Measurements from ENCODE around the gene PDE3B. TPM values are rescaled to one million over a fixed set of nuclear protein-coding genes. Genes with fewer than 3 reads are reported as not detected.

PDE3B gene
- total and polyA plus RNA-seq, 9 donors = 1.2 to 2.9 (median 2.2) TPM

- DNase-seq = no peak
- no peak overlapping the region for H3K27ac ChIP-seq (ENCODE audit: low read length)
- H3K4me1 ChIP-seq (ENCODE audit: control insufficient read depth, insufficient read depth, low read length) = no peaks in the 10 kb centered on the region
- no peaks in the 10 kb centered on the region for H3K27me3 ChIP-seq (ENCODE audit: control insufficient read depth, insufficient read depth, low read length)
- H3K36me3 ChIP-seq (ENCODE audit: control insufficient read depth, insufficient read depth, low read length) = no peaks in the 10 kb centered on the region
- no peaks in the 10 kb centered on the region for H3K9me3 ChIP-seq (replicated peaks; ENCODE audit: control insufficient read depth, low read depth, low read length)
- no peak overlapping the region for H3K4me3 ChIP-seq (ENCODE audit: low read length)
- no CpG with 5 or more reads among the region's 5 CpGs for WGBS (ENCODE audit: insufficient coverage)
Observed at GRCh38 chr11:14637868-14638409, 5.7 kb upstream of the PDE3B start.

- peak; percentile 7 for DNase-seq
- no CpG with 5 or more reads among the region's 4 CpGs for WGBS (ENCODE audit: insufficient coverage)
- Histone ChIP-seq H3K36me3 (ENCODE audit: control insufficient read depth, insufficient read depth, low read length) (no peaks in the 10 kb centered on the region), H3K4me1 (ENCODE audit: control insufficient read depth, insufficient read depth, low read length) (peaks cover 4% of the 10 kb centered on the region), H3K9me3 (replicated peaks; ENCODE audit: control insufficient read depth, low read depth, low read length) (no peaks in the 10 kb centered on the region), H3K27ac (ENCODE audit: low read length) (no peak overlapping the region), H3K27me3 (ENCODE audit: control insufficient read depth, insufficient read depth, low read length) (no peaks in the 10 kb centered on the region), H3K4me3 (ENCODE audit: low read length) (no peak overlapping the region)
Observed at GRCh38 chr11:14638561-14638960, 5.0 kb upstream of the PDE3B start.

- Histone ChIP-seq H3K27ac (ENCODE audit: low read length) (no peak overlapping the region), H3K4me3 (ENCODE audit: low read length) (no peak overlapping the region), H3K36me3 (ENCODE audit: control insufficient read depth, insufficient read depth, low read length) (no peaks in the 10 kb centered on the region), H3K9me3 (replicated peaks; ENCODE audit: control insufficient read depth, low read depth, low read length) (no peaks in the 10 kb centered on the region), H3K4me1 (ENCODE audit: control insufficient read depth, insufficient read depth, low read length) (peaks cover 7% of the 10 kb centered on the region), H3K27me3 (ENCODE audit: control insufficient read depth, insufficient read depth, low read length) (peaks cover 5% of the 10 kb centered on the region)
- DNase-seq = no peak
- WGBS (ENCODE audit: insufficient coverage) = no CpG with 5 or more reads among the region's 4 CpGs
Observed at GRCh38 chr11:14641801-14642200, 1.8 kb upstream of the PDE3B start.

GRCh38 chr11:14642453-14642852 lies 1.2 kb upstream of the PDE3B start:
- peak; percentile 17 for DNase-seq
- Histone ChIP-seq H3K27me3 (ENCODE audit: control insufficient read depth, insufficient read depth, low read length) (peaks cover 5% of the 10 kb centered on the region), H3K4me1 (ENCODE audit: control insufficient read depth, insufficient read depth, low read length) (peaks cover 7% of the 10 kb centered on the region), H3K36me3 (ENCODE audit: control insufficient read depth, insufficient read depth, low read length) (no peaks in the 10 kb centered on the region), H3K9me3 (replicated peaks; ENCODE audit: control insufficient read depth, low read depth, low read length) (no peaks in the 10 kb centered on the region), H3K27ac (ENCODE audit: low read length) (no peak overlapping the region), H3K4me3 (ENCODE audit: low read length) (no peak overlapping the region)
- 100% methylated on average over 1 of the region's 5 CpGs for WGBS (ENCODE audit: insufficient coverage)

- Histone ChIP-seq H3K9me3 (replicated peaks; ENCODE audit: control insufficient read depth, low read depth, low read length) (no peaks in the 10 kb centered on the region), H3K36me3 (ENCODE audit: control insufficient read depth, insufficient read depth, low read length) (no peaks in the 10 kb centered on the region), H3K4me1 (ENCODE audit: control insufficient read depth, insufficient read depth, low read length) (peaks cover 7% of the 10 kb centered on the region), H3K27me3 (ENCODE audit: control insufficient read depth, insufficient read depth, low read length) (peaks cover 5% of the 10 kb centered on the region), H3K27ac (ENCODE audit: low read length) (no peak overlapping the region), H3K4me3 (ENCODE audit: low read length) (peak overlapping the region; percentile 63)
- WGBS (ENCODE audit: insufficient coverage) = 22% methylated on average over 47 of the region's 52 CpGs
- DNase-seq = peak; percentile 12
Observed at GRCh38 chr11:14642873-14643696, 519 bp upstream of the PDE3B start.

- Histone ChIP-seq H3K27me3 (ENCODE audit: control insufficient read depth, insufficient read depth, low read length) (peaks cover 5% of the 10 kb centered on the region), H3K4me3 (ENCODE audit: low read length) (peak overlapping the region; percentile 63), H3K36me3 (ENCODE audit: control insufficient read depth, insufficient read depth, low read length) (no peaks in the 10 kb centered on the region), H3K27ac (ENCODE audit: low read length) (no peak overlapping the region), H3K4me1 (ENCODE audit: control insufficient read depth, insufficient read depth, low read length) (peaks cover 7% of the 10 kb centered on the region), H3K9me3 (replicated peaks; ENCODE audit: control insufficient read depth, low read depth, low read length) (no peaks in the 10 kb centered on the region)
- under 1% methylated on average over 58 of the region's 65 CpGs for WGBS (ENCODE audit: insufficient coverage)
- peak; percentile 54 for DNase-seq
Observed at GRCh38 chr11:14644226-14645014, 816 bp downstream of the PDE3B start.

GRCh38 chr11:14645015-14645912 lies 1.7 kb downstream of the PDE3B start:
- no peak overlapping the region for H3K27ac ChIP-seq (ENCODE audit: low read length)
- 0% methylated on average over 12 of the region's 17 CpGs for WGBS (ENCODE audit: insufficient coverage)
- peak; percentile 33 for DNase-seq

GRCh38 chr11:14645985-14646900 lies 2.6 kb downstream of the PDE3B start:
- no CpG with 5 or more reads among the region's 6 CpGs for WGBS (ENCODE audit: insufficient coverage)

More at GRCh38 chr11:14645015-14645912, 1.7 kb downstream of the PDE3B start:
- peaks cover 7% of the 10 kb centered on the region for H3K4me1 ChIP-seq (ENCODE audit: control insufficient read depth, insufficient read depth, low read length)
- H3K27me3 ChIP-seq (ENCODE audit: control insufficient read depth, insufficient read depth, low read length) = peaks cover 5% of the 10 kb centered on the region
- no peaks in the 10 kb centered on the region for H3K36me3 ChIP-seq (ENCODE audit: control insufficient read depth, insufficient read depth, low read length)
- H3K4me3 ChIP-seq (ENCODE audit: low read length) = peak overlapping the region; percentile 63
- H3K9me3 ChIP-seq (replicated peaks; ENCODE audit: control insufficient read depth, low read depth, low read length) = no peaks in the 10 kb centered on the region

GRCh38 chr11:14650064-14650463 lies 6.5 kb downstream of the PDE3B start:
- no peak overlapping the region for H3K27ac ChIP-seq (ENCODE audit: low read length)
- H3K36me3 ChIP-seq (ENCODE audit: control insufficient read depth, insufficient read depth, low read length) = no peaks in the 10 kb centered on the region
- H3K27me3 ChIP-seq (ENCODE audit: control insufficient read depth, insufficient read depth, low read length) = no peaks in the 10 kb centered on the region
- no CpG with 5 or more reads among the region's 3 CpGs for WGBS (ENCODE audit: insufficient coverage)
- no peaks in the 10 kb centered on the region for H3K4me1 ChIP-seq (ENCODE audit: control insufficient read depth, insufficient read depth, low read length)
- H3K4me3 ChIP-seq (ENCODE audit: low read length) = no peak overlapping the region
- no peak for DNase-seq
- no peaks in the 10 kb centered on the region for H3K9me3 ChIP-seq (replicated peaks; ENCODE audit: control insufficient read depth, low read depth, low read length)

More at GRCh38 chr11:14645985-14646900, 2.6 kb downstream of the PDE3B start:
- peaks cover 5% of the 10 kb centered on the region for H3K27me3 ChIP-seq (ENCODE audit: control insufficient read depth, insufficient read depth, low read length)
- no peaks in the 10 kb centered on the region for H3K9me3 ChIP-seq (replicated peaks; ENCODE audit: control insufficient read depth, low read depth, low read length)
- H3K4me1 ChIP-seq (ENCODE audit: control insufficient read depth, insufficient read depth, low read length) = peaks cover 7% of the 10 kb centered on the region
- peak; percentile 6 for DNase-seq
- H3K36me3 ChIP-seq (ENCODE audit: control insufficient read depth, insufficient read depth, low read length) = no peaks in the 10 kb centered on the region
- no peak overlapping the region for H3K27ac ChIP-seq (ENCODE audit: low read length)
- H3K4me3 ChIP-seq (ENCODE audit: low read length) = no peak overlapping the region
